ENCODE measurements around the gene SMC4. TPM values are rescaled to one million over a fixed set of nuclear protein-coding genes. Genes with fewer than 3 reads are reported as not detected.

Gene SMC4
- total RNA-seq, 1 donor from 2014 or later: 194 TPM

DNA sequence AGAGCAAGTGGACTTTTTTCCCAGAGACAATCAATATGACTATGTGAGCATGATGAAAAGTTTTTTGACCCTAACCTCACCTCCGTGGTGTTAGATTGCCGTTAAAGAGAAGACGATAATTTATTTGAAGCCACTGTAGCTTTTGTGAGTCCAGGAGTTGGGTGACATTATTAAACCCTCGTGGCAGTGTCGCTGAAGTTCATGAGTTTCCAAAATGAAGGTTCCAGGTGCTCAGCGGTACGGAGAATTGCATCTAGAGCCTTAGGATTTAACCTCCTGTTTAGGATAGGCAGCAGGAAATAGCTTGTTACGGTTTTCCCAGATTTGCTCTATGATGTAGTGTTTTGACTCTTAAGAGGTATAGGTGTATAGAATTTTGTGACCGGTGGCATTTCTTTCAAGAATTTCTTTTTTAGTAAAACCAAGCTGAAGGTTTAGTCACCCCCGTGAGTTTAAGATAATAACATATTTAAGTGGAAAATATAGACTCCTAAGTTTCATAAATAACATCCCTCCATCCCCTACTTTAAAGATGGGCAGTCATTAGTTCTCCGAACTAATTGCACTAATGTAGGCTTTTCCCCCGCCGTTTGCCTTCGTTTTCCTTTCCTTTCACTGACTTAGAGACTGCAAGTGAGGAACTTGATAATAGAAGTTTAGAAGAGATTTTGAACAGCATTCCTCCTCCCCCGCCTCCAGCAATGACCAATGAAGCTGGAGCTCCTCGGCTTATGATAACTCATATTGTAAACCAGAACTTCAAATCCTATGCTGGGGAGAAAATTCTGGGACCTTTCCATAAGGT lies 2.0 kb downstream of the SMC4 start:
- Mint-ChIP-seq H3K9me3 (no peaks in the 10 kb centered on the region), H3K36me3 (ENCODE audit: low read depth) (peaks cover 61% of the 10 kb centered on the region), H3K27ac (peak overlapping the region; percentile 75), H3K4me3 (ENCODE audit: low read depth) (peak overlapping the region; percentile 92), H3K4me1 (ENCODE audit: low read depth) (peaks cover 44% of the 10 kb centered on the region), H3K27me3 (ENCODE audit: low read depth) (no peaks in the 10 kb centered on the region)
- intact Hi-C loops (cut with micrococcal nuclease): loop anchor here (1.0 to 5.0 kb wide), 2 partner anchors 12 to 174 kb away; partner anchors contain the start of gene C3orf80
- DNase-seq (ENCODE audit: low spot score): no peak

GRCh38 chr3:160402221-160403027 lies 3.0 kb downstream of the SMC4 start:
- intact Hi-C loops (cut with micrococcal nuclease): loop anchor here (5.0 kb wide), 1 partner anchor 175 kb away; the partner anchor contains the start of gene C3orf80
- Mint-ChIP-seq H3K27me3 (ENCODE audit: low read depth) (no peaks in the 10 kb centered on the region), H3K36me3 (ENCODE audit: low read depth) (peaks cover 67% of the 10 kb centered on the region), H3K9me3 (no peaks in the 10 kb centered on the region), H3K27ac (peak overlapping the region; percentile 67), H3K4me3 (ENCODE audit: low read depth) (peak overlapping the region; percentile 92), H3K4me1 (ENCODE audit: low read depth) (peaks cover 43% of the 10 kb centered on the region)
- DNase-seq (ENCODE audit: low spot score): no peak

DNA sequence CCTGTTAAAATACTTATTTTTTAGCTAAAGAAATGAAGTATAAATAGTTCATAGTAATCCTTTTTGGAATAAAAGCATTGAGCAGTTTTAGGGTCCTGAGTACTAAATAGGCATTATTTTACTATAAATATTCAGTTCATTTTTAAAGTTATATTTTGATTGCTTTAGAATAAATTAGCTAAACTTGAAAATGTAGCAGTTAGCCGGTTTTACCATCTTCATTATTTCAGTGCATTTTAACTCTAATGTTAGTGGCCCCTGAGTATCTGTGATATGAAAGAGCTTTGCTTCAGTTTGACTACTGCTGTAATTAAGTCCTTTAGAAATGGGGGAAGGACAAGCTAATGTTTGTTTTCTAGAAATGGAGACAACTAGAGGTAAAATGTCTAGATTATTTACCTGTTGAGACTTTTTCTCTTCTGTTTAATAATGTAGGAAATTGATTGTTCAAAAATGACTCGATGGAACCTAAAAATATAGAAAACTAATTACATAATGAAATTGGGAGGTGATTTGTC lies 3.6 kb downstream of the SMC4 start:
- Mint-ChIP-seq H3K27ac (peak overlapping the region; percentile 68), H3K4me3 (ENCODE audit: low read depth) (peak overlapping the region; percentile 92), H3K36me3 (ENCODE audit: low read depth) (peaks cover 73% of the 10 kb centered on the region), H3K9me3 (no peaks in the 10 kb centered on the region), H3K4me1 (ENCODE audit: low read depth) (peaks cover 46% of the 10 kb centered on the region), H3K27me3 (ENCODE audit: low read depth) (no peaks in the 10 kb centered on the region)
- intact Hi-C loops (cut with micrococcal nuclease): loop anchor here (5.0 kb wide), 1 partner anchor 176 kb away; the partner anchor contains the start of gene C3orf80
- DNase-seq (ENCODE audit: low spot score): no peak

GRCh38 chr3:160403796-160404470 lies 4.5 kb downstream of the SMC4 start:
- Mint-ChIP-seq H3K4me3 (ENCODE audit: low read depth) (peak overlapping the region; percentile 92), H3K9me3 (no peaks in the 10 kb centered on the region), H3K4me1 (ENCODE audit: low read depth) (peaks cover 46% of the 10 kb centered on the region), H3K36me3 (ENCODE audit: low read depth) (peaks cover 81% of the 10 kb centered on the region), H3K27ac (peak overlapping the region; percentile 69), H3K27me3 (ENCODE audit: low read depth) (no peaks in the 10 kb centered on the region)
- intact Hi-C loops (cut with micrococcal nuclease): loop anchor here (5.0 kb wide), 1 partner anchor 177 kb away; the partner anchor contains the start of gene C3orf80
- no peak for DNase-seq (ENCODE audit: low spot score)

DNA sequence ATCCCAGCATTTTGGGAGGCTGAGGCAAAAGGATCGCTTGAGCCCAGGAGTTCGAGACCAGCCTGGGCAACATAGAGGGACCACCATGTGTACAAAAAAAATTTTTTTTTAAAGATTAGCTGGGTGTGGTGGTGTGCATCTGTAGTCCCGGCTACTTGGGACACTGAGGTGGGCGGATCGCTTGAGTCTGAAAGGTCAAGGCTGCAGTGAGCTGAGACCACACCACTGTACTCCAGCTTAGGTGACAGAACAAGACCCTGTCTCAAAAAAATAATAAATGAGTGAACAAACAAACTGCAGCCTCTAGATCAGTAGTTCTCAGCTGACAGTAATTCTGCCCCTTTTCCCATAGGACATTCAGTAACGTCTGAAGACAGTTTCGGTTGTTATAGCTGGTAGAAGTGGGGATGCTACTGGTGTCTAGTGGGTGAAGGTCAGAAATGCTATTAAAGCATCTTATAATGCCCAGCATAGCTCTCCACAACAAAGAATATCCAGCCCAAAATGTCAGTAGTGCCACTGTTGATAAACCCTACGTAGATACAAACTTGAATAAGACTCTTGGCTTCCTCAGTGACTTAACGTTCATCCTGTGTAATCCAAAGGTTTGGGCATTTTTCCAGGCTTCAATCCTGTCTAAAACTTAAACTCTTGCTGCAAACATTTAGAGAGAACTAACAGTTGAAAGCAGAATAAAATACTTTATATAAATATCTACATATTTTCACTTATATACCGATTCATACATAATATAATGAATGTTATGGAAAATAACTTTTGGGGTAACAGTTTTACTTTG lies 10.6 kb downstream of the SMC4 start:
- DNase-seq (ENCODE audit: low spot score): no peak
- H3K36me3 Mint-ChIP-seq (ENCODE audit: low read depth): peaks cover 78% of the 10 kb centered on the region
- intact Hi-C loops (cut with micrococcal nuclease): loop anchor here (1.0 to 5.0 kb wide), 2 partner anchors 10 to 378 kb away; no protein-coding TSS in a partner anchor

GRCh38 chr3:160412477-160412876 lies 13.0 kb downstream of the SMC4 start:
- intact Hi-C loops (cut with micrococcal nuclease): loop anchor here (5.0 kb wide), 1 partner anchor 380 kb away; no protein-coding TSS in a partner anchor
- peaks cover 83% of the 10 kb centered on the region for H3K36me3 Mint-ChIP-seq (ENCODE audit: low read depth)
- H3K4me1 Mint-ChIP-seq (ENCODE audit: low read depth): peaks cover 54% of the 10 kb centered on the region
- no peak overlapping the region for H3K4me3 Mint-ChIP-seq (ENCODE audit: low read depth)
- H3K9me3 Mint-ChIP-seq: no peaks in the 10 kb centered on the region
- H3K27ac Mint-ChIP-seq: no peak overlapping the region
- H3K27me3 Mint-ChIP-seq (ENCODE audit: low read depth): no peaks in the 10 kb centered on the region
- no peak for DNase-seq (ENCODE audit: low spot score)

More for the DNA sequence above, 10.6 kb downstream of the SMC4 start:
- no peak overlapping the region for H3K27ac Mint-ChIP-seq
- no peak overlapping the region for H3K4me3 Mint-ChIP-seq (ENCODE audit: low read depth)
- H3K4me1 Mint-ChIP-seq (ENCODE audit: low read depth): peaks cover 51% of the 10 kb centered on the region
- no peaks in the 10 kb centered on the region for H3K9me3 Mint-ChIP-seq
- no peaks in the 10 kb centered on the region for H3K27me3 Mint-ChIP-seq (ENCODE audit: low read depth)

GRCh38 chr3:160413613-160414248 lies 14.3 kb downstream of the SMC4 start:
- H3K27me3 Mint-ChIP-seq (ENCODE audit: low read depth): no peaks in the 10 kb centered on the region
- DNase-seq (ENCODE audit: low spot score): peak; percentile 60
- intact Hi-C loops (cut with micrococcal nuclease): loop anchor here (1.0 to 5.0 kb wide), 5 partner anchors 12 to 425 kb away; partner anchors contain the start of gene IL12A
- no peak overlapping the region for H3K4me3 Mint-ChIP-seq (ENCODE audit: low read depth)
- H3K27ac Mint-ChIP-seq: no peak overlapping the region
- peaks cover 82% of the 10 kb centered on the region for H3K36me3 Mint-ChIP-seq (ENCODE audit: low read depth)
- peaks cover 51% of the 10 kb centered on the region for H3K4me1 Mint-ChIP-seq (ENCODE audit: low read depth)
- no peaks in the 10 kb centered on the region for H3K9me3 Mint-ChIP-seq

DNA sequence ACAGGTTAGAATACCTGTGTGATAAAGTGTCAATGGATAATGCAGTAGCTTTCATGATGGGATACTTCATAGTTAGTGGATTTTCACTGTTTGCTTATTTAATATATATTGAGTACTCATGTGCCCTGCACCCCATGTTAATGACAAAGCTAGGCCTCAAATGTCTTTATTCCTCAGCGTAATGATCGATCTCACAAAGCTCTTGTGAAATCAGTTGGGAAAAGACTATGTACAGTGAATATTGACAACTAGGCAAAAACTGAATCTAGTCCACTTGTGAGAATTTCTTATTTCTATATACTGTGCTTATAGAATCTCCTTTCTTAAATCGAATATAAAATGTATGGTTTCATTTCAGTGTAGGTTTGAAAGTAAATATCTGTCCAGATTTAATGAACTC lies 17.9 kb downstream of the SMC4 start:
- Mint-ChIP-seq H3K9me3 (no peaks in the 10 kb centered on the region), H3K4me3 (ENCODE audit: low read depth) (no peak overlapping the region), H3K4me1 (ENCODE audit: low read depth) (peaks cover 50% of the 10 kb centered on the region), H3K27me3 (ENCODE audit: low read depth) (no peaks in the 10 kb centered on the region), H3K27ac (no peak overlapping the region), H3K36me3 (ENCODE audit: low read depth) (peaks cover 94% of the 10 kb centered on the region)
- intact Hi-C loops (cut with micrococcal nuclease): no loop called here
- no peak for DNase-seq (ENCODE audit: low spot score)

- Mint-ChIP-seq H3K4me3 (ENCODE audit: low read depth) (no peak overlapping the region), H3K4me1 (ENCODE audit: low read depth) (peaks cover 6% of the 10 kb centered on the region), H3K9me3 (no peaks in the 10 kb centered on the region), H3K27me3 (ENCODE audit: low read depth) (no peaks in the 10 kb centered on the region), H3K27ac (no peak overlapping the region), H3K36me3 (ENCODE audit: low read depth) (peaks cover 86% of the 10 kb centered on the region)
- intact Hi-C loops (cut with micrococcal nuclease): no loop called here
- no peak for DNase-seq (ENCODE audit: low spot score)
Measured at GRCh38 chr3:160427832-160428424, 28.5 kb downstream of the SMC4 start.

DNA sequence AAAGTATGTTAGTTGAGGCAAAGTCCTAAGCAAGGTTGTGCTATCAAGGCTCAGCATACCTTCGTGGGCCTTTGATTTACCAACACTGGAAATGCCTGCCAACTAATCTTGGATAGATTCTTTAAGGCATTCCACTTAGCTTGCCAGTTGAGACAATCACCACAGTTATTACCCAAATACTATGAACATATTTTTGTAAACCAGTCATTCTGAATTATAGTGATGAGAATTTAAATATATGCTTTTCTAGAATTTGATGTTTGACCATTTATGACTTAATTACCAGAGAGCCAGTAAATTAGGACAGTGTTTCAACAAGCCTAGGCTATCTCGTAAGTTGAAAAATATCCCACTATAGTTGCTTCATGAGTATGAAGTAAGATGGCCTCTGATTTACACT lies 34.6 kb downstream of the SMC4 start:
- no peak overlapping the region for H3K27ac Mint-ChIP-seq
- no peaks in the 10 kb centered on the region for H3K9me3 Mint-ChIP-seq
- DNase-seq (ENCODE audit: low spot score): no peak
- peaks cover 90% of the 10 kb centered on the region for H3K36me3 Mint-ChIP-seq (ENCODE audit: low read depth)
- intact Hi-C loops (cut with micrococcal nuclease): no loop called here
- H3K4me1 Mint-ChIP-seq (ENCODE audit: low read depth): peaks cover 34% of the 10 kb centered on the region
- no peaks in the 10 kb centered on the region for H3K27me3 Mint-ChIP-seq (ENCODE audit: low read depth)
- H3K4me3 Mint-ChIP-seq (ENCODE audit: low read depth): no peak overlapping the region

GRCh38 chr3:160435095-160435494 lies 35.6 kb downstream of the SMC4 start:
- intact Hi-C loops (cut with micrococcal nuclease): no loop called here
- H3K36me3 Mint-ChIP-seq (ENCODE audit: low read depth): peaks cover 91% of the 10 kb centered on the region
- peaks cover 39% of the 10 kb centered on the region for H3K4me1 Mint-ChIP-seq (ENCODE audit: low read depth)
- no peaks in the 10 kb centered on the region for H3K27me3 Mint-ChIP-seq (ENCODE audit: low read depth)
- no peak overlapping the region for H3K4me3 Mint-ChIP-seq (ENCODE audit: low read depth)
- H3K27ac Mint-ChIP-seq: no peak overlapping the region
- no peaks in the 10 kb centered on the region for H3K9me3 Mint-ChIP-seq
- no peak for DNase-seq (ENCODE audit: low spot score)

Data from activated T-helper 2 cell treated with anti-CD3 and anti-CD28 coated beads, Interferon-gamma antibody, Interleukin-2, Interleukin-4, amounts not matched to agents 10 μg/mL and 5 μg/mL and 100 μg/mL, durations not matched to agents 14 hours and 24 hours and 36 hours (primary cell).